SK-N-SH (cell line): Measurements from ENCODE around the gene CNTNAP2. TPM values are rescaled to one million over a fixed set of nuclear protein-coding genes. Genes with fewer than 3 reads are reported as not detected.

Source experiments
- CTCF ChIA-PET: fragments of 300-600, 350-600 bp; formaldehyde crosslinking; extraction: SDS; loops from one replicate; lab custom pipeline; 2021; lab: Yijun Ruan, JAX
- POLR2A ChIA-PET: fragments of 350-600 bp; sonication (Branson Sonifier 250); formaldehyde crosslinking; extraction: SDS; loops from one replicate; lab custom pipeline; 2020; ENCODE audit warnings: antibody characterized with exemption, inconsistent platforms; lab: Yijun Ruan, JAX
- DNase-seq: peaks from one replicate; pipeline ENCODE4 v3.0.0; 2012
- H2AFZ ChIP-seq: fragments of 200-600 bp; sonication (generic); 2 replicates; pipeline ENCODE4 v1.8.1; 2016; ENCODE audit warnings: antibody characterized with exemption, mild to moderate bottlenecking, low read depth
- H3F3A ChIP-seq: fragments of 200-600 bp; sonication (generic); replicated peaks from 2 replicates; pipeline ENCODE3; 2016; ENCODE audit warnings: antibody characterized with exemption, mild to moderate bottlenecking; ENCODE audit not compliant: insufficient read depth
- H3K27ac ChIP-seq, 2 experiments: fragments of 200-500 bp in 1 of 2; fragments of 200-600 bp in 1 of 2; sonication (Bioruptor generic) in 1 of 2; sonication (generic), shearing (Covaris generic) in 1 of 2; 2 replicates each; pipeline versions ENCODE4 v1.5.1 to v1.6.1; 2014 to 2016; ENCODE audit warnings: low read depth in 2 of 2, inconsistent platforms in 1 of 2, low read length in 1 of 2, mild to moderate bottlenecking in 1 of 2, mixed read lengths in 1 of 2
- H3K27me3 ChIP-seq: fragments of 200-600 bp; sonication (generic), shearing (Covaris generic); 2 replicates; pipeline ENCODE4 v1.6.1; 2016; ENCODE audit warnings: mixed run types; ENCODE audit not compliant: insufficient read depth
- H3K36me3 ChIP-seq, 2 experiments: fragments of 200-500 bp in 1 of 2; fragments of 200-600 bp in 1 of 2; sonication (Bioruptor generic) in 1 of 2; sonication (generic) in 1 of 2; replicated peaks in 1 of 2; 2 replicates each; pipeline versions ENCODE3 to v1.5.1; 2014 to 2016; ENCODE audit warnings: low read length in 1 of 2, mild to moderate bottlenecking in 1 of 2; ENCODE audit not compliant: insufficient read depth in 2 of 2, control insufficient read depth in 1 of 2
- H3K4me1 ChIP-seq, 2 experiments: fragments of 200-500 bp in 1 of 2; fragments of 200-600 bp in 1 of 2; sonication (Bioruptor generic) in 1 of 2; sonication (generic), shearing (Covaris generic) in 1 of 2; 2 replicates each; pipeline versions ENCODE4 v1.5.1 to v1.6.1; 2014 to 2016; ENCODE audit warnings: low read depth in 1 of 2, low read length in 1 of 2, mixed run types in 1 of 2; ENCODE audit not compliant: insufficient read depth in 2 of 2, control insufficient read depth in 1 of 2
- H3K4me2 ChIP-seq: fragments of 200-600 bp; sonication (generic), shearing (Covaris generic); 2 replicates; pipeline ENCODE4 v1.6.1; 2017; ENCODE audit warnings: mixed run types
- H3K4me3 ChIP-seq, 2 experiments: fragments of 200-500 bp in 1 of 2; fragments of 200-600 bp in 1 of 2; sonication (Bioruptor generic) in 1 of 2; sonication (generic), shearing (Covaris generic) in 1 of 2; 2 replicates each; pipeline versions ENCODE4 v1.5.1 to v1.8.1; 2014 to 2016; ENCODE audit warnings: low read depth in 2 of 2, inconsistent platforms in 1 of 2, low read length in 1 of 2, mild to moderate bottlenecking in 1 of 2, mixed read lengths in 1 of 2, moderate library complexity in 1 of 2
- H3K79me2 ChIP-seq: fragments of 200-600 bp; sonication (generic); 2 replicates; pipeline ENCODE4 v1.8.1; 2017; ENCODE audit warnings: mild to moderate bottlenecking; ENCODE audit not compliant: insufficient read depth
- H3K9ac ChIP-seq: fragments of 200-600 bp; sonication (generic); 2 replicates; pipeline ENCODE4 v1.6.1; 2017; ENCODE audit warnings: mixed run types
- H3K9me2 ChIP-seq: fragments of 200-600 bp; sonication (generic); 2 replicates; pipeline ENCODE4 v1.6.1; 2017; ENCODE audit warnings: mixed run types
- H3K9me3 ChIP-seq: fragments of 200-600 bp; sonication (generic); 2 replicates; pipeline ENCODE4 v1.6.1; 2017; ENCODE audit warnings: mixed run types, mild to moderate bottlenecking, moderate library complexity
- H4K20me1 ChIP-seq: fragments of 200-600 bp; sonication (generic); 2 replicates; pipeline ENCODE4 v1.6.1; 2017; ENCODE audit warnings: mild to moderate bottlenecking, mixed run types; ENCODE audit not compliant: insufficient read depth
- FOSL2 ChIP-seq: IDR thresholded peaks from 2 replicates; pipeline ENCODE4 v1.4.0; 2012; ENCODE audit warnings: low read depth, mild to moderate bottlenecking, moderate library complexity, borderline replicate concordance
- FOXJ3 ChIP-seq: sonication (generic); formaldehyde crosslinking; IDR thresholded peaks from 2 replicates; pipeline ENCODE4 v1.5.1; 2020; ENCODE audit warnings: mild to moderate bottlenecking, missing genetic modification reagents
- GATA2 ChIP-seq: sonication (generic); formaldehyde crosslinking; IDR thresholded peaks from 2 replicates; pipeline ENCODE4 v1.5.0; 2020; ENCODE audit warnings: mild to moderate bottlenecking, missing genetic modification reagents
- IRF3 ChIP-seq: fragments of 150-350 bp; IDR thresholded peaks from 2 replicates; pipeline ENCODE4 v1.6.1; 2016; ENCODE audit warnings: mild to moderate bottlenecking, low read depth, low read length
- NRF1 ChIP-seq: IDR thresholded peaks from 2 replicates; pipeline ENCODE4 v1.6.1; 2012; ENCODE audit warnings: low read depth, mild to moderate bottlenecking, low read length
- POLR2AphosphoS5 ChIP-seq: IDR thresholded peaks from 2 replicates; pipeline ENCODE4 v1.6.1; 2012; ENCODE audit warnings: low read depth, low read length
- RFX5 ChIP-seq: IDR thresholded peaks from 2 replicates; pipeline ENCODE4 v1.6.1; 2012; ENCODE audit warnings: mild to moderate bottlenecking, improper control_type of control experiment, low read length
- TAF1 ChIP-seq: IDR thresholded peaks from 2 replicates; pipeline ENCODE4 v1.6.1; 2012; ENCODE audit warnings: low read depth, mild to moderate bottlenecking, low read length, moderate library complexity, borderline replicate concordance
- TEAD4 ChIP-seq: IDR thresholded peaks from 2 replicates; pipeline ENCODE4 v1.4.0; 2012; ENCODE audit warnings: mild to moderate bottlenecking, borderline replicate concordance; ENCODE audit not compliant: insufficient read depth
- WGBS: methylation state at CpG from one replicate; pipeline ENCODE4 v1.1.6; 2017; ENCODE audit warnings: low lambda C conversion rate; 5-methylcytosine and 5-hydroxymethylcytosine counted together
- polyA plus RNA-seq, 3 experiments: library from polyadenylated mRNA; depleted of rRNA; stranded (reverse); fragments of >200 nt; gene quantifications; 2 replicates each; pipeline ENCODE4 v1.2.3, GENCODE V29; 2012
- TF ChIP-seq, protein P1 (sequence below): IDR thresholded peaks from 2 replicates; pipeline ENCODE4 v1.4.0; 2012; ENCODE audit warnings: low read depth, borderline replicate concordance
- TF ChIP-seq, protein P2 (sequence below): IDR thresholded peaks from 2 replicates; pipeline ENCODE4; 2012

Gene CNTNAP2
- polyA plus RNA-seq, 1 of the 3 experiments (the other 2 are of a cell fraction), result 3.4 TPM

DNA sequence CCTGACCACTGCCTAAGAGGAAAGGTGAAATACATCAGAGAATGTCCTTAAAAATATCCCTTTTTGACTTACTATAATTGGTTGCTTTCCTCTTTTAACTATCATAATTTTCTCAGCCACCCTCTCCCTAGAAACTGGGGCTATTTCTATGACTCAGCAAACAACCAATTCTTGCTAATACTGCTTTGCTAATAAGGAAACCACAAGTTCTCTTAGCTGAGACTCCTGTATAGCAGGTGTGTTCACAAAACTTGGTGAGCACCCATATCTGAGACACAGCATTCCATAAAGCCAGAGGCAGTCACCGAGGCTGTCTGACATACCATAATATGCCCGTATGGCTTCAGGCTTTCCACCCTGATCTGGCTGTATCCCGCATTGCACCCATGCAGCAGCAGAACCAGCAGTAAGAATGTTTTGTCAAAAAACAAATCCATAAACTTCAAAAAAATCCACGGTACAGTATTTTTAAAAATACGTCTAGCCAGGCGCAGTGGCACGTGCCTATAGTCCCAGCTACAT, 2282.3 kb downstream of the CNTNAP2 start:
- H3K9ac ChIP-seq, result no peak overlapping the region
- no peaks in the 10 kb centered on the region for H4K20me1 ChIP-seq
- H3K27me3 ChIP-seq, result no peaks in the 10 kb centered on the region
- H3K9me2 ChIP-seq, result no peaks in the 10 kb centered on the region
- no peak for TF ChIP-seq FOSL2
- no peak for TF ChIP-seq NRF1
- TF ChIP-seq, protein P1, sequence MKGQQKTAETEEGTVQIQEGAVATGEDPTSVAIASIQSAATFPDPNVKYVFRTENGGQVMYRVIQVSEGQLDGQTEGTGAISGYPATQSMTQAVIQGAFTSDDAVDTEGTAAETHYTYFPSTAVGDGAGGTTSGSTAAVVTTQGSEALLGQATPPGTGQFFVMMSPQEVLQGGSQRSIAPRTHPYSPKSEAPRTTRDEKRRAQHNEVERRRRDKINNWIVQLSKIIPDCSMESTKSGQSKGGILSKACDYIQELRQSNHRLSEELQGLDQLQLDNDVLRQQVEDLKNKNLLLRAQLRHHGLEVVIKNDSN, result no peak
- TF ChIP-seq, protein P2, sequence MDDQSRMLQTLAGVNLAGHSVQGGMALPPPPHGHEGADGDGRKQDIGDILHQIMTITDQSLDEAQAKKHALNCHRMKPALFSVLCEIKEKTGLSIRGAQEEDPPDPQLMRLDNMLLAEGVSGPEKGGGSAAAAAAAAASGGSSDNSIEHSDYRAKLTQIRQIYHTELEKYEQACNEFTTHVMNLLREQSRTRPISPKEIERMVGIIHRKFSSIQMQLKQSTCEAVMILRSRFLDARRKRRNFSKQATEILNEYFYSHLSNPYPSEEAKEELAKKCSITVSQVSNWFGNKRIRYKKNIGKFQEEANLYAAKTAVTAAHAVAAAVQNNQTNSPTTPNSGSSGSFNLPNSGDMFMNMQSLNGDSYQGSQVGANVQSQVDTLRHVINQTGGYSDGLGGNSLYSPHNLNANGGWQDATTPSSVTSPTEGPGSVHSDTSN, result no peak
- TF ChIP-seq GATA2 (CRISPR knock-in tag), result no peak
- H3K4me3 ChIP-seq, result no peak overlapping the region
- DNase-seq, result no peak
- peaks cover 0 to 10% of the 10 kb centered on the region in 2 experiments; a peak in 2 of 4 replicates for H3K4me1 ChIP-seq
- no peaks in the 10 kb centered on the region for H3F3A ChIP-seq
- H3K36me3 ChIP-seq, result no peaks in the 10 kb centered on the region
- ChIA-PET POLR2A (no interaction called here), CTCF (no interaction called here)
- no peaks in the 10 kb centered on the region for H3K79me2 ChIP-seq
- no peak overlapping the region for H2AFZ ChIP-seq
- H3K4me2 ChIP-seq, result no peak overlapping the region
- H3K27ac ChIP-seq, result no peak overlapping the region
- 79% methylated on average over 7 of the region's 7 CpGs for WGBS
- H3K9me3 ChIP-seq, result no peaks in the 10 kb centered on the region

DNA sequence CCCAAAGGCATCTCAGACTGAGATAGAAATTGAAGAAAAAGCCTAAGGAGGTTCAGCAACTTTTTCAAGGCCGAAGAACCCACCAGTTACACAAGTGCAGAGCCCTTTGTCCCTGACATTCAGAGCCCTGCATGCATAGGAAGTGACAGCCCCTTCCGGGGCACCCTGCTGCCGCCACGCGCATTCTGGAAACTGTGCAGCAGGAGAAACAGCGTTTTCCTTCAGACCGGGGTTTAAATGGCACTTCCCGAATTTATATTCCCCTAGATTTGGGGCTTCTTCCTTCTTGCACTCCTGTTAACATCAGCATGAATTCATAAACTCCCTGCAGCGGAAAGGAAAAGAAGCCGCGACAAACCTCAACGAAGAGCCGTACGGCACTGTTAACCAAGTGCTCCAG, 2283.5 kb downstream of the CNTNAP2 start:
- ChIA-PET POLR2A (no interaction called here), CTCF (interaction anchor here (0.7 kb wide), 1 partner anchor 87 kb away, joined by 3 read pairs; no protein-coding TSS in a partner anchor)
- Histone ChIP-seq H2AFZ (no peak overlapping the region), H3K27ac (no peak overlapping the region), H3K9ac (no peak overlapping the region), H3K36me3 (no peaks in the 10 kb centered on the region), H3K9me2 (no peaks in the 10 kb centered on the region), H3K27me3 (no peaks in the 10 kb centered on the region), H3K9me3 (no peaks in the 10 kb centered on the region), H3K79me2 (no peaks in the 10 kb centered on the region), H3F3A (no peaks in the 10 kb centered on the region), H4K20me1 (no peaks in the 10 kb centered on the region), H3K4me1 (peaks cover 0 to 10% of the 10 kb centered on the region in 2 experiments; a peak in 2 of 4 replicates), H3K4me2 (no peak overlapping the region), H3K4me3 (no peak overlapping the region)
- TF ChIP-seq RFX5, result no peak
- no peak for TF ChIP-seq IRF3
- no peak for TF ChIP-seq TEAD4
- TF ChIP-seq FOXJ3 (CRISPR knock-in tag), result no peak
- TF ChIP-seq TAF1, result no peak
- TF ChIP-seq POLR2AphosphoS5, result no peak
- WGBS, result 82% methylated on average over 10 of the region's 14 CpGs
- no peak for DNase-seq
